GM12874 (cell line): ENCODE results near the gene TWSG1.

ENCODE experiments used
- TF ChIP-seq, protein P1 (sequence below): IDR thresholded peaks from 2 replicates; pipeline ENCODE4 v1.5.1; 2011; ENCODE audit warnings: low read depth, mild to moderate bottlenecking, control low read depth, low read length, moderate library complexity; ENCODE audit not compliant: insufficient read depth

TWSG1 gene

DNA sequence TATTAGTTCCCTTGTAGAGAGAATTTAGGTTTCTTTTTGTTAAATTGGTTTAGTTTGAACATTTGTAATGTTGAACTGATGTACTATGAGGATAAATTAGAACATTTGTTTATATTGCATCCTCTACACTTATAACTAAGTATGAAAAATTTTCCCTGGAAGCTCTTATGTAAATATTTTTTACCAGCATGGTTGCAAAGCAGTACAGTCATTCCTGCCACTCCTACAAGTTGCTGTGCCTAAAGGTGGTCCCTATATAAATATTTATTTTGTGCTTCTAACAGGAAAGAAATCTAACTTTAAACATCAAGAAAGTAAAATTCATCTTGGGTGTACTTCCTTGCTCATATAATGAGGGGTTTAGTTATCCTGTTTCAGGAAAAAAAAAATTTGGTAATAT is 14.2 kb downstream of the TWSG1 start:
- TF ChIP-seq, protein P1, sequence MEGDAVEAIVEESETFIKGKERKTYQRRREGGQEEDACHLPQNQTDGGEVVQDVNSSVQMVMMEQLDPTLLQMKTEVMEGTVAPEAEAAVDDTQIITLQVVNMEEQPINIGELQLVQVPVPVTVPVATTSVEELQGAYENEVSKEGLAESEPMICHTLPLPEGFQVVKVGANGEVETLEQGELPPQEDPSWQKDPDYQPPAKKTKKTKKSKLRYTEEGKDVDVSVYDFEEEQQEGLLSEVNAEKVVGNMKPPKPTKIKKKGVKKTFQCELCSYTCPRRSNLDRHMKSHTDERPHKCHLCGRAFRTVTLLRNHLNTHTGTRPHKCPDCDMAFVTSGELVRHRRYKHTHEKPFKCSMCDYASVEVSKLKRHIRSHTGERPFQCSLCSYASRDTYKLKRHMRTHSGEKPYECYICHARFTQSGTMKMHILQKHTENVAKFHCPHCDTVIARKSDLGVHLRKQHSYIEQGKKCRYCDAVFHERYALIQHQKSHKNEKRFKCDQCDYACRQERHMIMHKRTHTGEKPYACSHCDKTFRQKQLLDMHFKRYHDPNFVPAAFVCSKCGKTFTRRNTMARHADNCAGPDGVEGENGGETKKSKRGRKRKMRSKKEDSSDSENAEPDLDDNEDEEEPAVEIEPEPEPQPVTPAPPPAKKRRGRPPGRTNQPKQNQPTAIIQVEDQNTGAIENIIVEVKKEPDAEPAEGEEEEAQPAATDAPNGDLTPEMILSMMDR = no peak

DNA sequence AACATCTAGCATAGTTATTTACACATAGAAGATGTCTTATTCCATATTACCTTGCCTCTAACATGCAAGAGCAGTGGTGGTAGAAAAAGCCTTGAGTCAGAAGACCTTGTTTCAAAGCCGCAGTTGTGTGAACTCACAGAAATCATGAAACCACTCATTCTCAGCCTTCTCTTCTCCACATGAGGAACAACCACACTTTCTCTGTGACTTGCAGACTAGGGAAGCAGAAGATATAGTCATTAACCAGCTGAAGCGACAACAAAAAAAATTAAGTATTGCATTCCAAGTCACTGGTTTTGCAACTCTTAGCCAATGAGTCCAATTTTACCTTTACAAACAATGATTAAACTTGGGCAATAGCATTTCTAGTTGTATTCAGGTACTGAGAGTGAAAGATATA is 19.0 kb downstream of the TWSG1 start:
- TF ChIP-seq, protein P1 = no peak

DNA sequence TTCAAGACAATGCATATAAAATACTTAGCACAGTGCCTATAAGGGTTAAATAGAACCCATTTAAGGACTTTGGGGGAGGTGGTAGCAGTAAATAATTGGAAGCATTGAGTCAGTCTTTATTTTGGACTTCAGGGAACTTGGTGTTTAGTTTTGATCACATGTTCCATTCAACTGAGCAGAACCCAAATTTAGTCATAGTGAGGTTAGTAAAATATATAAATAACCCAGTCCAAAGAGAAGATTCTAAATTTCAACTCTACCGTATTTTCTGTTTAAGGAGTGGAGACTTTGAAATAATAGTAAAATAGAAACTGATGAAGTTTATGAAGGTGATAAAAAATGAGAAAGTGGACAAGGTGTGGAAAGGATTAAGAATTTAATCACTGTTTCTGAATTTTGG is 19.7 kb downstream of the TWSG1 start:
- TF ChIP-seq, protein P1 = no peak

DNA sequence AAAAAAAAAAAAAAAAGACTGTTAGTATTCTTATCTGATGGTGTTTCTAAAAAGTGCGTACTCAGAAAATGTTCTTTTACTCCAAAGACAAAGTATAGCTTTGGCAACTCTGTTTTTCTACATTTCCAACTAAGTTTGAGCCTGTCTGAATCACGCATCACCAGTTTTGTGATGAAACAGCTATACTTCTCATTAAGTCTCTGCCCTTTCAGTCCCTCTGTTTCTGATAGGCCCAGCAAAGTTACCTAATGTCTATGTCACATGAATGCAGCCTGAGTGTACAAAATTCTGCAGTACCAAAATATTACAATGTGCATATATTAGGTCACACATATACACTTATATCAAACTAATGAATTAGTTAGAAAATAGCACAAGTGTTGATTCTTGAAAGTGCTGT is 22.4 kb downstream of the TWSG1 start:
- TF ChIP-seq, protein P1 = no peak

DNA sequence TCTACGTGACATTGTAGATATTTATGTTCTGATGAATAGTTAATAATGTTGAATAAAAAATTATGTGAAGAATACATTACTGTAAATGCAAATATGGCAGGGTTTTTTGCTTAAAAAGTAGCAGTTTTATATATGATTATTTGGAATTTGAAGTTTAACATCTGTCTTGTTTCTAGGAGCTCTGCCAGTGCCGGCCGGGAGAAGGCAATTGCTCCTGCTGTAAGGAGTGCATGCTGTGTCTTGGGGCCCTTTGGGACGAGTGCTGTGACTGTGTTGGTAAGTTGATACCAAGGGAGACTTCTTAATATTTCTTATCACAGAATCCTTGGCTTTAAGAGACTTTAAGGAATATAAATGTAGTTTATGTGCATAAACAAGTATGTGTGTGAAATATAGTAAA is 25.2 kb downstream of the TWSG1 start:
- TF ChIP-seq, protein P1 = no peak

DNA sequence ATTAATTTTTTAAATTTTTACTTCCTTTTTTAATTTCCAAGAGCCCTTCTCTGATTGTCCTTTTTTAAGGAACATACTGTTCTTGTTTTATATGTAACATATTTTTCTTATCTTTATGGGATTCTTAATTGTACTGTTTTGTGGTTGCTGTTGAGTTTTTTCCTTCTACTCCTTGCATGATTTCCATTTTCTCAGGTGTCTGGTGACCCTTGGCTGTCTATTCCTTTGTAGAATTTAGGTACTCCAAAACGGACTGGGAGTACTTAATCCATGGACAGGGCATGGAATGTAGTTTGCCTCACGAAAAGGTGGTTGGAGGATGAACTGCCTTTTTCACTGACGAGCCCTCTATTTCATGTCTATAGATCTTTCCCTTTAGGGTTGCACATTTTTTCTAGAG is 26.6 kb downstream of the TWSG1 start:
- TF ChIP-seq, protein P1 = no peak

DNA sequence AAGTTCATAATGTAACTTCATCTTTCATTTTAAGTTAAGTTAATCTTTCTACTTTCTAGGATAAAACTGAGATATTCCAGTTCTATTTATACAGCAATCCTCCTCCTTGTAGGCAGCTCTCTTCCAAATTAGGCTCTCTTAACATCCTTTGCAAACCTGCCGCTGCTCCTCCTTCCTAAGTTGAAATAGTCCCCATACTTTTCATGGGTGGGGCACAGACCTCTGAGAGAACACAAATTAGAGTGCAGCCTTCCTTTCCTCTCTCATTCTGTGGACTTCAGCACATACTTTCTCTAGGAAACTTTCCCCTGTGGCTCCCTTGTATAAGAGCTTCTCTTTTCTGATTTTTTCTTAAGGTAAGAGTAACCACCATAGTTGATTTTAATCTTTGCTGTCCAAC is 28.3 kb downstream of the TWSG1 start:
- TF ChIP-seq, protein P1 = no peak

DNA sequence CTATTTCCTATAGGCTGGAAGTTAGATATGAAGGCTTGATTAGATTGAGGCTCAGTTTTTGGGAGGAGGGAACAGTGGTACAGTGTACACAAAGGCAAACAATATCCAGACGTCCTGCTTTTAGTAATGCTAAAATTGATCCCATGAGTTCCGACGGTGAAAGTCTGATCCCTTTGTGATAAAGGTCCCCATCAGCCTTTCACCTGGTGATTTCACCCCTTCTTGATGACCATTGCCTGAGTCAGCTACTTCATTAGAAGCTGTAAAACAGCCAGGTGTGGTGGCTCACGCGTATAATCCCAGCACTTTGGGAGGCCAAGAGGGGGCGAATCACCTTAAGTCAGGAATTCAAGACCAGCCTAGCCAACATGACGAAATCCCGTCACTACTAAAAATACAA is 29.7 kb downstream of the TWSG1 start:
- TF ChIP-seq, protein P1 = no peak
